ENCODE results near the gene TAF4.
"Not testable (repeated sequence)": the region's sequence is repeated elsewhere in the genome, so short reads cannot be mapped to it uniquely, and the experiment has no call there.

The TAF4 gene

DNA sequence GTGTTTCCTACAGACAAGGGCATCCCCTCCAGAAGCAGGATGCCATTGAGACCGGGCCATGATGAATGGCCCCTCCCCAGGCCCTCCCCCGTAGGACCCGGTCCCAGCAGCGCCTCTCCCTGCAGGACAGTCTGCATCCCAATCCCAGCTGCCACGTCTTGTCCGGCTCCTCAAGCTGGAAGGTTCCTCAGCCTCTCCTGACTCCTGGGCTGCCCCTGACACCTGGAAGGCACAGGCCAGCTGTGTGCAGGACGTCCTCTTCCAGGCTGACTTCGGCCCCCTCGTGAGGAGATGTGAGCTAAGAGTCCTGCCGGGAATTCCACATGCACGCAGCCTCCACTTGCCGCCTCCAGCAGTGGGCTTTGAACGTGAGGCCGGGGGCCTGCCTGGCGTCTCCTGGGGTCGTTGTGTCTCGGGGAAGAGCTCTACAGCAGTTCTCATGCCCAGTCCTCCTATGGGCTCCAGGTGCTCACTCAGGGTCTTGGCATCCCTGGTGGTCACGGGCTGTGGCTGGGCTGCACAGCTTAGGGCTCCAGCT lies 64.4 kb downstream of the TAF4 start:
- no peak for DNase-seq

DNA sequence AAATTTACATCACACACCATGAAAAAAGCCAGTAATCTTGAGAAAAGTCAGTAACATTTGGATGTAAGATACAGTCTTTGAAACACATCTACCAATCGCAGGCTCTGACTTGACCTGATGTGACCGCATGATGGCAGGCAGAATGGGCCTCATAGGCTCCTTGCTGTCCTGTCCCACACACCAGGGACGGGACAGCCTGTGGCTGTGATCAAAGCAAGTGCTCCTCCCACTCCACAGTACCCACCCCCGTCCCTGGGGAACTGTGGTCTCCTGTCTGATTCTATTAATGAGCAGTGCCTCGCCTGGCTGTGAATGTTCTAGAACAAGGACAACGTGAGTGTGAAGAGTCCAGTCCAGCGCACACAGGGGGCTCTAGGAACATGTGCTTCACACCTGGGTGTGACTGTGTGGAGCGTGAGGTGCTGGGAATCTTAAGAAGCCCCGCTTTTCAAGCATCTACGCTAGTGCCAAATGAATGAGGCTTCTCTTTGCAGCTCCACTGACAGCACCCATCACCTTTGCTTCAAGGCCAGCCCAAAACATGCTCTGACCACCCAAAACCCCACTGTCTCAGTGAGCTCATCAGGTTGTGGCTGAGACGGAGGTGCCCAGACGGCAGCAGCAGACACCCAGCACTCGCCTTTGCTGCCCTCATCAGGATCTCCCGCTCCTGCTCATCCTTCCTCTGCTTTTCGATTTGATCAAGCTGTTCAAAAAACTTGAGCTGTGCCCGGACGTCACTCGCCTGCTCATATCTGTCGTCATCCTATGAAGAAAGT lies 67.1 kb downstream of the TAF4 start:
- DNase-seq: no peak

DNA sequence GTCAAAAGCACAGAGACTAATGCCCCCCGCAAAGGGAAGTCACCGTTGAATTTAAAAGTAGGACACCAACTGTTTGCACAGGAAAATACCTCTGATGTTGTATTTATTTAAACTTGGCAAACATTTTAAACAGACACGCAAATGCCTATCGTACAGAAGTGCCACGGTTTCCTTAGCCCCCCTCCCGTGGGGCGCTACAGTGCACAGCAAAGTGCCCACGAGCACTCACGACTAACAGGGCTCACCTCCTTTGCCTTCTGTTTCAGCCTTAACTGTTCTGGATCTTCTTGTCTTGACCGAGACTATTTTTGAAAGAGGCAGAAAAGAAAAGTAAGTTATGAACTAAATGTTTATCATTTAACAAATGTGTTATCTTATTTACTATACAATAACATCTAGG lies 67.8 kb downstream of the TAF4 start:
- no peak for DNase-seq

DNA sequence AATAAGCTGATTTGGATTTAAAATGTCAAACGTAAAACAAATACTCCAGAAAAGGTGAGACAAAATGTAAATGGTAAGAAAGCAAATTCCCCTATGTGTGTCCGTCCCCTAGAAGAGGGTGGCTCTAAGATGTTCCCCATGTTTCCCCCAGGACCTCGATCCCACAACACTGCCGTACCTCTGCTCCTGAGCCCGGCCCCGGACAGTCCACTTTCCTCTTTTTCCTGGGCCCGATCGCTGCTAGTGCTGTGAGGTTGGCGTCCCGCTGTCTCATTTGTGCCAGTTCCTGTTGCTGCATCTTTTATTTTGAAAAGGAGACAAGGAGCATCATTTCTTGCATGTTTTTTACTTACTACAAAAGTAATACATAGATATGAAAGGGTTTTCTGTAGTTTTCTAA lies 68.3 kb downstream of the TAF4 start:
- no peak for DNase-seq

DNA sequence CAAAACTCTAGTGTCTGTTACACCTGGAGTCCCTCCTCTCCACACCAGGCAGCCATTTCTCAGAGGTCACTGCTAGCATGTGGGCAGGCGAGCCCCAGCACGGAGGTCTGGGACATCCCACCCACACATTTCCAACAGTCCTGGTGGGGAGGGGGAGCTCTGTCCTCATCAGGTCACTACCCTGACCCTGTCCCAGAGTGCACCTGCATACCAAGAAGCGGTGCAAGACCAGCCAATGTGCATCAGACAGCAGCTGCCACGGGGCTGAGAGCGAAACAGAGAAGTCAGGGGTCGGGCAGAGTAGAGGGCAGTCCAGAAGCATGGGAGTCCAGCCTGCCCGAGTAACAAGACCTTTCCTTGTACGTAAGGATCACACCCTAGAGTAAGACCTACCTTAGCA lies 71.1 kb downstream of the TAF4 start:
- no peak for DNase-seq

DNA sequence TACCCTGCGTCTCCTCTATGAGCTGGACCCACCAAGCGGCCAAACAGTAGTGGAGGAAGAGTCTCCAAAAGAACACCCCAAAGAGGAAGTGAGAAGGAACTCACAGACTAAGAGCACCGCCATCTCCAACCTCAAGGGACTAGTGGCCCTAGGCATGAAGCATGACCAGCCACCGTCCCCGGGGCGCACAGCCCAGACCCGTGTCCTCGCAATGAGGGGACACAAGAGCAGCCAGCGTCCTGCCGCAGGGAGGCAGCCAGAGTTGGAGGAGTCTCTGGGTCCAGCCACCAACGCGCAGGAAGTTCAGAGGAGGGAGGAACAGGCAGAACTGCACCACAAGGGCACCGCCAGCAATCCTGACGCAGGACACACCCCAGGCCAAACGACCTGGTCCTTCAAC lies 72.6 kb downstream of the TAF4 start:
- no peak for DNase-seq

DNA sequence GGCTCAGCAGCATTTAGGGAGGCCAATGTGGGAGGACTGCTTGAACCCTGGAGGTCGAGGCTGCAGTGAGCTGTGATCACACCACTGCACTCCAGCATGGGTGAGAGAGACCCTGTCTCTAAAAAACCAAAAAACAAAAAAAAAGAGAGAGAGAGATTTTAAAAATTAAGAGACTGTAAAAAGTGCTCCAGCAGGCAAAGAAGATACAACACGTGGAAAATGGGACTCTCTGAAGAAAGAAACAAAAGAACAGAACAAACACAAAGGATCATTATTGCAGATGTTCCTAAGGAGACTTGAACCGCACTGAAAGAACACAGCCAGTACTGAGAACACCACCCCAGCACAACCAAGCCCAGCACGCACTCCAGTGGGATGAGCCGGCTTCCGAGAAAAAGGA lies 74.2 kb downstream of the TAF4 start:
- DNase-seq: no peak

DNA sequence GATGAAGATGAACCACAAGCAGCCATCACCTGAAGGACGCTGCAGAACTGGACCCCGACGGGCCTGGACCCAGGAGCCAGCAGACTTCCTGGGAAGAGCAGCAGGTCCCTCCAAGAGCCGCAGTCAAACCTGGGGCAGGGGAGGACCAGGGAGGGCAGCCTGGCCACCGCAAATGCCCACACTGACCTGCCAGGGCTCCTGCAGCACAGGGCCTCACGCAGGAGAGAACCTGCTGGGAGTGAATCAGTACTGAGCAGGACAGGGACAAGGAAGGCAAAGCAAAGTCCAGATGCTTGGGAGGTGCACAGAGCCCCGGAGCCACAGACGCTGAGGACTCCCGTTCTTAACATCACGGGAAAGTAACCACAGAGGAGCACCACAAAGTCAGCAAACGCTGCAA lies 75.2 kb downstream of the TAF4 start:
- no peak for DNase-seq

DNA sequence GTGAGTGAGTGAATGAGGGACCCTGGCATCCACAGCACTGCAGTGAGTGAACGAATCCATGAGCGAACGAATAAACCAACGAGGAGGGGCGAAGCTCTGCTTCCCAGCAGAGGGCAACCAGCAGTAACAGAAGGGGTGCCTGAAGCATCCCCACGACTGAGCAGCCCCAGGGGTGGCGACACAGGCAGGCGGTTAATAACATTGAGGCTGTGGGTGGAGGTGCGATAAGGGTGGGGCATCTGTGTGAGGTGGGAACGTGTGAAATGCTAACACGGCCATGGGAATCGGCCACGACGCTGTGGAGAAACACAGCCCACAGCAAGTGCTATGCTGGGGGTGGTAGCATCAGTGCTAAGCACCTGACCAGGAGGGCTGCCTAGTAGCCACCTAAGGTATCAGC lies 75.9 kb downstream of the TAF4 start:
- no peak for DNase-seq

DNA sequence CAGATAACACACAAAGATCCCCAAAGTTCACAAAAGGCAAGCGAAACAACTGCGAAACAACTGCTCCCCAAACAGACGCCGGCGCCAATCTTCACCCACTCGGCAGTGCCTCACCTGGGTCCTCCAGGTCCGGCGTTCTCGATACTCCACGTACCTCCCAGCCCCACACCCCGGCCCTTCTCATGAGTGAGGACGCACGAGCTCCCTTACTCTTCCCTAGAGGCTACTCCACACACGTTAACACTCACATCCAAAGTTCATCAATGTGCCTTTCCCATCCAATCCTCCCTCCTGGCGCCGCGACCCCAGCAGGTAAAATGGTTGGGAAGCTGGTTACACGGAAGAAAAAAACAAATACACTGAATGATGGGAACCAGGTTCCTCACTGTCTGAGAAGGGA lies 77.0 kb downstream of the TAF4 start:
- DNase-seq: no peak

DNA sequence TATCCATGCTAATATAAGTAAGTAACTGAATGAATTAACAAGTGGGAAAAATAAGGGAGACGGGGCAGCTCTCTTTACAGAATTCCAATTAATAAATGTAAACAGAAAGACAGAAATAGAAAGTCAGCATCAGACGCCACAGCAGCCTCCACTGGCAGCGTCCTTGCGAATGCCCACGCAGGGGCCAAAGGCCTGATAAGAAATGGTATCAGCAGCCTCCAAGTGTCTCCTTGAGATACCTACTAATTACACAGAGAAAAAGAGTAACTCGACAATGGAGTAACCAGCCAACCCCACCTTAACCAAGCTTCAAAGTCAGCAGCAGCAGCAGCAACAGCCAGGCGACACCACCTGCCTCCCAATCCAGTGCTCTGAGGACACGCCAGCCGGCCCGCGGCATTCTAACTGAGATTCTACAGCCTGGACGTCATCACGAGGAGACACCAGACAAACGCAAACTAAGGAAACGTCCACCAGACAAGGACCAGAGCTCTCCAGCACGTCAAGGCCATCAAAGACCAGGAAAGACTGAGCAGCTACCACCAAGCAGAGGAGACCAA lies 78.8 kb downstream of the TAF4 start:
- DNase-seq: no peak

DNA sequence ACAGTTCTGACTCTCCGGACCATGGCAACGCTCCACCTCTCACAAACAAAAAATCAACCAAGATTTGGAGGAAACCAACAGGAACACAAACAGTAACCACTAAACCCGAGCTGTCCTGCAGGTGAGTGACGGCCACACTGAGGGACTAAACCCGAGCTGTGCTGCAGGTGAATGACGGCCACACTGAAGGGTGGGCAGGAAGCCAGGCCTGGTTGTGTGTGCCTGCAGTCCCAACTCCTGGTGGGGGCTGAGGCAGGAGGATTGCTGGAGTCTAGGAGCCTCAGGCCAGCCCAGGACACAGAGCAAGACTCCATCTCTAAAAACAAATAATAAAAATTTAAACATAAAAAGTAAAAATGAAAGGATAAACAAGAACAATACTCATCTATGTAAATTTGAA lies 80.6 kb downstream of the TAF4 start:
- DNase-seq: no peak

DNA sequence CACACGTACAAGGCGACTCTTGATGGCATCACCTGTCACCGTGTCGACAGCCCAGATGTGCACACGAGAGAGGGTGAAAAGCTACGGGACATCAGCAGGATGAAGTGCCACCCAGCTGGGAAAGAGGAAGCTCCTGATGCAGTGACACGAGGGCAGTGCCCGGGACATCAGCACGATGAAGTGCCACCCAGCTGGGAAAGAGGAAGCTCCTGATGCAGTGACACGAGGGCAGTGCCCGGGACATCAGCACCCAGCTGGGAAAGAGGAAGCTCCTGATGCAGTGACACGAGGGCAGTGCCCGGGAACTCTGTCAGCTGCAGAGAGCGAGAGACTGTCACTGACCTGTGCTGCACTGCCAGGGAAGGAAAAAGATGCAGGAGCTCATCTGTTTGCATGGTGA lies 81.2 kb downstream of the TAF4 start:
- not testable (repeated sequence) for DNase-seq

DNA sequence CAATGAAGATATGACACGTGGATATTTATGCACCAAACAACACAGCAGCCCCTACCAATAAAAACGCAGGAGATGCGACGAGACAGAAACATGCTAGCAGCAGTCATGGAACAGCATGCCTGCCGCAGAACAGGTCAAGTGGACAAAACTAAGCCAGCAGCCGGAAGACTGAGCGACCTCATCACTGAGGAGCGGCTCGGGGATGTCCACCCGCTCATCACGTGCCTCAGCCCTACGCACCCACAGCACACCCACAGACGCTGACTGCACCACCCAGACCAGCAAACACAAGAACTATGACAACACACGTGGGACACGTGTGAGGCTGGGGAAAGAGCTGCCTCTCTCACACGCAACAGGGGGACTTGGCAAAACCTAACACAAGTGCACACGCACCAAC lies 81.7 kb downstream of the TAF4 start:
- DNase-seq: no peak

DNA sequence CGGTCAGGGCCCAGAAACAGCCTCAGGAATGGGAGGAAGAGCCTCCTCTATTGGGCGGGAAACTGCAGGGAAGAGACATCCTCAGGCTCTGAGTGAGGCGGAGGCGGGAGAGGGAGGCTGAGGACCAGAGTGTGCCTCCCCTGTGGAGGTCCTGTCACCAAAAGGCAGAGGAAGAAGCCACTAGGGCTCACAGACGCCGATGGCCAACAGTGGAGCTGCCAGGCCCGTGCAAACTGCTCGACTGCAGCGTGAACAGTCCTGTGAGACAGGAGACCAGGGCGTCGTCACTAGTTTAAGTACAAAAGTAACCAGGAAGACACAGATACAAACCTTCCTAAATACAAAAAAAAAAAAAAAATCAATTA lies 82.7 kb downstream of the TAF4 start:
- DNase-seq: no peak

DNA sequence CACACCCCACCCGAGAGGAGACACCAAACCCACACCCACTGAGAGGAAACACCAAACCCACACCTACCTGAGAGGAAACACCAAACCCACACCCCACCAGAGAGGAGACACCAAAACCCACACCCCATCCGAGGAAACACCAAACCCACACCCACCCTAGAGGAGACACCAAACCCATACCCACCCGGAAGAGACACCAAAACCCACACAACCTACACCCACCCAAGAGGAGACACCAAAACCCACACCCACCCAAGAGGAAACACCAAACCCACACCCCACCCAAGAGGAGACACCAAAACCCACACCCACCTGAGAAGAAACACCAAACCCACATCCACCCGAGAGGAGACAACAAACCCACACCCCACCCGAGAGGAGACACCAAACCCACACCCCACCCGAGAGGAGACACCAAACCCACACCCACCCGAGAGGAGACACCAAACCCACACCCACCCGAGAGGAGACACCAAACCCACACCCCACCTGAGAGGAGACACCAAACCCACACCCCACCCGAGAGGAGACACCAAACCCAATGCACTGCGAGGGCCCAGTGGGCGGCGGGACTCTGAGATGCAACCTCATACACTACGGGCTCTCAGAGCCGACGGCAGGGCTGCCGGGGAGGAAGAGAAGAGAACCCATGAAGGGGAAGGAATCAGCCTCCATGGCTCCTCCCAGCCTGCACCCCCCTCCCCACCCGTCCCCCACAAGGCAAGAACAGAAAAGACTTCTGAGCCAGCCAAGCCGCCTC lies 83.3 kb downstream of the TAF4 start:
- no peak for DNase-seq

DNA sequence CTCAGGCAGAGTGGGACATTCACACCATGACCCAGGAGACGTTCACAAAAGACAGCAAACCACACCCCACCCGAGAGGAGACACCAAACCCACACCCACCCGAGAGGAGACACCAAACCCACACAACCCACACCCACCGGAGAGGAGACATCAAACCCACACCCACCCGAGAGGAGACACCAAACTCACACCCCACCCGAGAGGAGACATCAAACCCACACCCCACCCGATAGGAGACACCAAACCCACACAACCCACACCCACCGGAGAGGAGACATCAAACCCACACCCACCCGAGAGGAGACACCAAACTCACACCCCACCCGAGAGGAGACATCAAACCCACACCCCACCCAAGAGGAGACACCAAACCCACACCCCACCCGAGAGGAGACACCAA lies 84.0 kb downstream of the TAF4 start:
- not testable (repeated sequence) for DNase-seq

DNA sequence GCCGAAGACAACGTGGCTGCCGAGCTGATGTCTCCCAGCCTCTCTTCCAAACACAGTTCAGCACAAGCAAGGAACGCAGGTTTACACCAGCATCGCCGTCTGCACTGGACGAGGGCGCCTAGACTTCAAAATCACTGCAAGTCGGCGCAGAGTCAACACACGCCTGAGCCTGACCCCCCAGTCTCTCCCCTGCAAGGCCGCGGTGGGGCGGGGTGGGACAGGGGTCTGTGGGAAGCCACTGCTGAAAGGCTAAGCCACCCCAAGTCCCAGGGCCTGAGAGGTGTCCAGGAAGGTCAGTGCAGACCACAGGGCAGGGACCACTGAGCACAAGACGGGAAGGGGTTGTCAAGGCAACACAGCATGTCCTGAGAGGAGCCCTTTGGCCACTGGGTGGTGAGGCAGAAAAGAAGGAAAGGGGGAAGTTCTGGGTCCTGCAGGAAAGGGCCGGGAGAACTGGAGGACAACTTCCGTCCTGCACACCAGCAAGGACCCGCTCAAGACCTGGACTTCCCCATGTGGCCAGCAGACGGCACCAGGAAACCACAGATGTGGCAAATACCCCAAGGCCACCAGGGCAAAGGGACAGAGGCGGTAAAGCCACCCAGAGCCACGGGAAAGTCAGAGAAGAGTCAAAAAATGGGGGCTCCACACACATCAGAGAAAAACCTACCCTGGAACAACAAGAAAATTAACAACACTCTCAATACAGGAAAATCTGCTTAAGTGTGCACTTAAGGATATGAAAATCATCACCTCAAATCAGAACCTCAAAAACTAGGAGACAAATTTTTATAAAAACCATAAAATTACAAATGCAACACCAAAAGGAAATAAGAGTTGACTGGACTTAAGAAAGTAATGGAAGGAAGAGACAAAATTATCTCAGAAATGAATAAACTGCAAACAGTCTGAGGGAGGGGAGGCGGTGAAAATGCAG lies 84.8 kb downstream of the TAF4 start:
- no peak for DNase-seq

DNA sequence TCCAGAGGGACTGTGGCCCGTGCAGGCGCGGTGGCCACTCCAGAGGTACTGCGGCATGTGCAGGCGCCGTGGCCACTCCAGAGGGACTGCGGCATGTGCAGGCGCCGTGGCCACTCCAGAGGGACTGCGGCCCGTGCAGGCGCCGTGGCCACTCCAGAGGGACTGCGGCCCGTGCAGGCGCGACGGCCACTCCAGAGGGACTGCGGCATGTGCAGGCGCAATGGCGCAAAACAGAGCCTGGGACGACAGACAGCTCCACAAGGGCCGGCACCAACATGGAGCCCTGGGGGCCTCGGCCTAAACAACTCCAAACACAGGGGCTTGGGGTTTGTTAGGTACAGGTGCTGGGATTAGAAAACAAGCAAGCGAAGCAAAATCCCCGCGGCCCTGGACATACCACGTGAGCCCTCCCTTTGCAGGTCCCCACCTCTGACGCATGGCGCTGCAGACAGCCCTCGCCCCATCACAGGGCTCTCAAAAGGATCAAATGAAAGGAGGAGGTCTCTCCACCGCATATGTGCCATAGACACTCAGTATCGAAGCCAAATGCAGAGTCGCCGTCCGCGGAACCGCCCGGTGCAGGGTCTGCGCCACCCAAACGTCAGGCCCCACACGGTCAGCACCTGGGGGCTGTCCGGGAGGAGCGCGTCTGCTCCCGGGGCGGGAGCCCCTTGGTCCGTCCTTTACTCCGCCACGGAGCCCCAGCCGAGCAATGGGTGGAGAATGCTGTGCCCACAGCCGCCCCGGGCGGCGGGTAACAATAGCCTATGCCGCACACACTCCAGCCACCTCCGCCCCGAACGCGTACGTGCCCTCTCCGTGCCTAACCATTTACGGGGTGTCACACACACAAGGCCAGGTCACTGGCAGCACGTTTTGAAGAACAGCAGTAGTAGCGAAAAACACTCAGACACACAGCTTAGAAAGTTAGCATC lies 85.7 kb downstream of the TAF4 start:
- no peak for DNase-seq

DNA sequence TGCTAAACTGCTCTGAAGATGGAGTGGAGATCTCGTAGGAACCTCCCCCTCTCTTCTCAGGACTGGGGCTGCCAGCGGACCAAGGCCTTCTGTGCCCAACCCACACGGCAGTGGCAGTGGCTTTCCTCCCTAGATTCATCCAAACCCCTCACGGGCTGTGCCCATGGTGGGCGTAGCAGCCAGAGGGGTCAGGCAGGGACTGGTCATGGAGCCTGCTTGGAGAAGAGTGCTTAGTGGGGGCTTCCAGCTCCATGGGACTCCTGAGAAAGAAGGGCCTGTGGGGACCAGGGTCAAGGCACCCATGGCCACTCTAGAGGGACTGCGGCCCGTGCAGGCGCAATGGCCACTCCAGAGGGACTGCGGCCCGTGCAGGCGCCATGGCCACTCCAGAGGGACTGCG lies 86.6 kb downstream of the TAF4 start:
- DNase-seq: no peak

DNA sequence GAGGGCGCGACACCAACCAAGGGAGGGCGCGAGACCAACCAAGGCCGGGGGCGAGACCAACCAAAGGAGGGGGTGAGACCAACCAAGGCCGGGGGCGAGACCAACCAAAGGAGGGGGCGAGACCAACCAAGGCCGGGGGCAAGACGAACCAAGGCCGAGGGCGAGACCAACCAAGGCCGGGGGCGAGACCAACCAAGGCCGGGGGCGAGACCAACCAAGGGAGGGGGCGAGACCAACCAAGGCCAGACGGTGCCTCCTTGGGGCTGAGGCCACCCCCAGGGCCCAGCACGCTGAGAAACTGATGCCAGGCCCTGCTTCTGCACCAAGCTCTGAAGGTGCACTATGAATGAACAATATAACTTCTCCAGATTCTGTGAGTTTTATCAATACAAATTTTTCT lies 87.2 kb downstream of the TAF4 start:
- no peak for DNase-seq

DNA sequence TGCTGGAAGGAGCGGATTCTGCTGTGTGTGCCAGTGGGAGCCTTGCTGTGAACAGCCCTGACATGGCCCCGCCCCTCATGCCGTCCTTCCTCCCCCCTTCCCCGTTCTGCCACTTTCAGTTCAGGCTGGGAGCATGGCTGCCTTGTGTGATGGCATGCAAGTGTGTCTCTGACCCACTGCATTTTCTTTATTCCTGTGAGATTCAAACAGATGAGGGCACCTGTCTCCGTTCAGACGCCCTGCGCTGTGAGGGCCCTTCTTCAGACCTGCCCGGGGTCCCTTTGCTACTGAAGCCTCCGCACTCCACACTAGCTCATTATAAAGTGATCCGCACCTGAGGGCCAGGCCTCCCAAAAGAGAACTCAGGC lies 88.3 kb downstream of the TAF4 start:
- no peak for DNase-seq
